Left renal cortex interstitium (tissue), 4 donors: ENCODE results near the gene CCDC28A. TPM values are rescaled to one million over a fixed set of nuclear protein-coding genes. Genes with fewer than 3 reads are reported as not detected.
"Not testable (repeated sequence)": the region's sequence is repeated elsewhere in the genome, so short reads cannot be mapped to it uniquely, and the experiment has no call there.

Experiments
- DNase-seq, 4 donors: peaks; one replicate each; pipeline ENCODE4 v3.0.0-alpha.2; 2013; ENCODE audit warnings: low read depth in 4 of 4, low spot score in 2 of 4, missing footprints in 1 of 4
- polyA plus RNA-seq, 4 donors: library from polyadenylated mRNA; unstranded; fragments of 120-200 nt; gene quantifications; one replicate each; pipeline ENCODE4 v1.2.1, GENCODE V29; 2013; ENCODE audit not compliant: insufficient read length in 4 of 4

The CCDC28A gene
- 10 to 100 TPM; 21.7 to 31.6 (median 27.0) TPM for polyA plus RNA-seq

DNA sequence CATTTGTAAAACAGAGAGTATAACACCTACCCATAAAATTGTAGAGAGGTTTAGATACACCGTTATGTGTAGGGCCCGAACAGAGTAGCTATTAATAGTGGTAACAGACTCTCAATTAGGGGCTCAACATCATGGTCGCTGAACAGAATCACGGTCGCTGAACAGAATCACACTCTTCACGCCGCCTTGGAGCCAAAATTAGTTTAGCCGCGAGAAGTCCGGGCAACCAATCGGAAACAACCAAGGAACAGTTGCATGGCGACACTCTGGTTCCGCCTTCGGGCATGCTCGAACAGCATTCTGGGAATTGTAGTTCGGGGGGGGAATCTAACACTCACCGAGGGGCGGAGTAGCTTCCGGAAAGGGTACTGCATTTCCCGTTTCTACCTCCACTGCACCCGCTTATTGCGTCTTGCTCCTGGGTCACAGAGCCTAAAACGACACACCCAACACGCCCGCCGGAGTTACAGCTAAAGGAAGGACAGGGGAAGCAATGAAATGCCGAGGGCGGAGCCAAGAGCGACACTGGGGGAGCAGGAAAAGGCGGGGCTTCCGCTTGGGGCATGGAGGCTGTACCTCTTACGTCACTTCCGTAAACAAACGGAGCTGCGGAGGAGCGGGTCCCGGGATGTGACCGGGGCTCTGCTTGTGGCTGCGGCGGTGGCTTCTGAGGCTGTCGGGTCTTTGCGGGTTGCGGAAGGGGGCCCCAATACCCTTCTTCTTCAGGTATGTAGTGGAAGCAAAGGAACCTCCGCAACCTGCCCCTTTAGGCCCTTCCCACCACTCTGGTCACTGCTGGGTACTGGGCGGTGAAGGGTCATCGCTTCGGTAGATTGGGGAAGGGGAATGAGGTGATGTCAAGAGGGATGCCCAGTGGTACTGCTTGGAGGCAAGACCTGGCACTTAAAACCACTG is at the start of gene CCDC28A:
TSS of gene CCDC28A (plus strand) at position 593 of the 915 bp plus-strand sequence. CDS start 2,352 bp downstream, outside the sequence.
- peak; percentile 95 to 99 (median 96) for DNase-seq

DNA sequence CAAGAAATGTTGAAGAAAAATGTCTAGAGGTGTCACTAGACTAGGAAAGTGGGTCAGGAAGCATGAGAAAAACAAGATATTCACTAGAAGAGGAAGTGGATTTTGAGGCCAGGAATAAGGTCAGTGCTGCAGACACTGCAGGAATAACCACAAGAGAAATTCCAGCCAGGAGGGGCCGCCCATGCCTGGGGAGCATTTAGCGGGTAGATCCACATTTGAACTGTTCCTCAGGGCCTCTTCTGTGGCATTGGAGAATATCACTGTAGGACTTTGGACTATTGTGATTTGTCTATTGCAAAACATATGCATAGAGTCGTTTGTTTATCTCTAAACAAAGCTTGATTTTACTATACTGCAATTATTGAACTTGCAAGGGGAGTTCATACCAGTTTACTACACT is 49.6 kb upstream of the CCDC28A start:
- no peak for DNase-seq

DNA sequence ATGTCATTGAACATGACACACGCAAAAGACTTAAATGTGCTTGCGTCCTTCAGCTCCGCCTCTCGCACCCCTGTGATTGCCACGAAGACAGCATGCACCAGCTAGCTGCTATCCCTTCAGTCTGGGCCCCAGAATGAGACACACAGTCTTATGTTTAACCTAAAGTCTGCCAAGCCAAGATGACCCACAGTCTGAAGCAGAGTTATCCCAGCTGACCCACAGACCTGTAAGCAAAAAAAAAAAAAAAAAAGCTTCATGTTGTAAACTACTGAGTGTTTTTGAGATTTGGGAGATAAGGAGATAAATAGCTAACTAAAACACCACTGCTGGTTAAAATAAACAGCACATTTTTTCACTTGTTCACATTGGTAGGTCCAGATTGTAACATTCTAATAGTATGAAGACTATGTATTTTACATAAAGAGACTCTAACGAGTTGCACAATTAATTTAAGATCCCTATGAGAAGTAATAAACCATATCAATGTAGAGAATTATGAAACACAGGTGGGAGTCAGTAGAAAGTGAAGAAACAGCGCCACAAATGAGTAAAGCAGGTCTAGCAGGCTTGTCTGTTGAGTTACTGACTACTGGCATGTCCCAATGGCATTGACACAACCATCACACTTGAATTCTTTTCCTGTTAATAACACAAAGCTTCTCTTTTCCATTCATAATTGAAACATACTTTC is 47.4 kb upstream of the CCDC28A start:
- no peak for DNase-seq

DNA sequence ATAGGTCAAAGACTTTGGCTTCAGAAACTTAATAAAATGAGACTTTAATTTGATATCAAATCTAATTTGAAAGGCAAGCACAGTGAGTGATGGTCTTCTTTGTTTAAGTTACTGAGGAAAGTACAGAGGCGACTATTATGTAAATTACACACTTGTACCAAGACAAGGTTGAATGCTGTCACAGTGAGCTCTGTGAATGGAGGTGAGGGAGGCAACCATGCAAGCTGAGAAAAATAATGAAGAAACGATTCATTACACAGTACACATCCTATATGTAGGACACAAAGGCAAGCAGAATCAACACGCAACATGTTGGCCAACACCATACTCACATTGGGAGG is 46.8 kb upstream of the CCDC28A start:
- no peak for DNase-seq

DNA sequence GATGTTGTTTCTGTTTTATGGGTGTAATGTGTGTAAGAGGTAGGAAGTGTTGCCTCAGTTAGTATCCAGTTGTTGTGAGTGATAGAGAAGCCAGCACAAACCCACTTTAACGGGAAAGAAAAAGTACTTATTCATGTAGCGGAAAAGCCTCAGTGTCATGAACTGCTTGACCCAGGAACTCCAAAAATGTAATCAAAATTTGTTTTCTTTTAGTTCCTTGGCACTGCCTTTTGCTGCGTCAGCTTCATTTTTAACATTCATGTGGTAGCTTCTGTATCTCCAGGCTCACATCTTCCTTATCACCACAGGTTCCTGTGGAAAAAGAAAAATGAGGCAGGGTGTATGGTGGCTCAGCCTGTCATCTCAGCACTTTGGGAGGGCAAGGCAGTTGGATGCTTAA is 46.4 kb upstream of the CCDC28A start:
- no peak for DNase-seq

DNA sequence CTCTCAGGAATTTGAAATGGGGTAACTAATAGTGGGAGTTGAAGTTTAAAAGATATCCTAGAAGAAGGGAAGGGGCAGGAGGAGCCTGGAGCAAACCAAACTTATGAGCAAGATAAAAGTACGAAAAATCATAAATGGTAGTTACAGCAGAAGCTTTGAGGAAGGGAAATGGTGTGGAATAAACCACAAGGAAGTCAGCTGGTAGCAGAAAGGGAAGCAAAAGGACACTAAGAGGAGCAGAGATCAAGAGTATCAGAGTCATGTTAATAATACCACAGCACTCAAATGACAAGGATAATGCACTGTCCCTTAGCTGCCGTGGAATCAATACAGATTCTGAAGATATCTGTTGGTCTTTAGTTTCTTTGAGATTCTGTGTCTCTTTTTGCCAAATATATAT is 44.9 kb upstream of the CCDC28A start:
- no peak for DNase-seq

DNA sequence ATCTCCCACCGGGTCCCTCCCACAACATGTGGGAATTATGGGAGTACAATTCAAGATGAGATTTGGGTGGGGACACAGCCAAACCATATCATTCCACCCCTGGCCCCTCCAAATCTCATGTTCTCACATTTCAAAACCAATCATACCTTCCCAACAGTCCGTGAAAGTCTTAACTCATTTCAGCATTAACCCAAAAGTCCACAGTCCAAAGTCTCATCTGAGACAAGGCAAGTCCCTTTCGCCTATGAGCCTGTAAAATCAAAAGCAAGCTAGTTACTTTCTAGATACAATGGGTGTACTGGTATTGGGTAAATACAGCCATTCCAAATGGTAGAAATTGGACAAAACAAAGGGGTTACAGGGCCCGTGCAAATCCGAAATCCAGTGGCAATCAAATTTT is 43.5 kb upstream of the CCDC28A start:
- DNase-seq: not testable (repeated sequence)

DNA sequence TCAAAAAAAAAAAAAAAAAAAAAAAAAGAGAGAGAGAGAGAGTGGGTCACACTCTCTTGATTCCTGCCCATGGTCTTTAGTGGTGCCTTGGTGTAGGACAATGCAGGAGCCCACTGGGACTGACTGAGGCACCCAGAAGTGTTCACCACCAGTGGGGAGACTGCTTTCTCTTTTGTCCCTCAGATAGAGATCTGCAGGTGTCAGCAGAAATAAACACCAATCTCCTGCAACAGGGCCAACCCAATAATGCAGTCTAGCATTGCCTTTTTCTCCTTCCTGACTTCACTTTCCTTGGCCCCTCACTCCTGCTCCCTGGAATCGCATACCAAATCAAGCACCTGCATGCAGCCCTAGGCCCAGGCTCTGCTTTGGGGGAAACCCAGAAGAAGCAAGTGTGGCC is 39.0 kb upstream of the CCDC28A start:
- no peak for DNase-seq

DNA sequence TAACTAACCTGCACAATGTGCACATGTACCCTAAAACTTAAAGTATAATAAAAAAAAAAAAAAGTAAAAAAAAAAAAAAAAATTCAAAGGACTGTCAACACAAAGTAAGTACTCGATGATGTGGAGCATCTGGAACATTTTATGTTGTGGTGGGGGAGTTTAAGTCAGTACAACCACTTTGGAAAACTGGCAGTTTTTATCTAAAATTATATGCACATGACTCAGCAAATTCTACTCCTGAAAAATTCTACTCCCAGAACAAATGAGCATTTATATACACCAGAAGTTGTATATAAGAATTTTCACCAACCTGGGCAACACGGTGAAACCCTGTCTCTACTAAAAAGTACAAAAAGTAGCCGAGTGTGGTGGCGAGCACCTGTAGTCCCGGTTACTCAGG is 36.9 kb upstream of the CCDC28A start:
- no peak for DNase-seq

DNA sequence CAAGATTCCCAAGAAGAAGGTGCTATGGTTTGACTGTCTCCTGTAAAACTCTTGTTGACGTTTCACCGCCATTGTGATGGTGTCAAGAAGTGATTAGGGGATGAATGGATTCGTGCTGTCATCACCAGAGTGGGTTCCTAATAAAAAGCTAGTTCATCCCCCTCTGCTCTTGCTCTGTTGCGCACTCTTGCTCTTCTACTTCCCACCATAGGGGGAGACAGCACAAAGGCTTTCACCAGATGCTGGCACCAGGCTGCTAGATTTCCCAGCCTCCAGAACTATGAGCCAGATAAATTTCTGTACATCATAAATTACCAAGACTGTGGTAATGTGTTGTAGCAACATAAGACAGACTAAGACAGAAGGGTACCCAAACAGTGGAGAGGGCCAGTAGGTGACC is 21.6 kb upstream of the CCDC28A start:
- DNase-seq: no peak

DNA sequence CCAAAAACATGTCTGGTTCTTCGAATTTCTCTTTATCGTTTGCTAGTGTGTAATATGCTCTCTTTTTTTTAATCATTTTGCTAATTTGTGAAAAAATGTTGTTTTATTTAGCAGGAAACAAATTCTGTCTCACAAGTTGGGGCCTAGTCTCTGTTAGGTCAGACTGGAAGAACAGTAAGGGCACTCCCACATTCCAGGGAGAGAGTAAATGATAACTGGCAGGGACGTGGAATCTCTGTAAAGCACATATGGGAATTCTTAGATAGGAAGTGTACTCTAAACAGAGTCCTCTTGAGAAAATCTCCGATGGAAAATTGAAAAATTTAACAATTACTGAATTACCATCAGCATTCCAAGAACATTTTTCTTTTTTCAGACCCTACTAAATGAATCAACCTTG is 16.4 kb upstream of the CCDC28A start:
- no peak for DNase-seq

DNA sequence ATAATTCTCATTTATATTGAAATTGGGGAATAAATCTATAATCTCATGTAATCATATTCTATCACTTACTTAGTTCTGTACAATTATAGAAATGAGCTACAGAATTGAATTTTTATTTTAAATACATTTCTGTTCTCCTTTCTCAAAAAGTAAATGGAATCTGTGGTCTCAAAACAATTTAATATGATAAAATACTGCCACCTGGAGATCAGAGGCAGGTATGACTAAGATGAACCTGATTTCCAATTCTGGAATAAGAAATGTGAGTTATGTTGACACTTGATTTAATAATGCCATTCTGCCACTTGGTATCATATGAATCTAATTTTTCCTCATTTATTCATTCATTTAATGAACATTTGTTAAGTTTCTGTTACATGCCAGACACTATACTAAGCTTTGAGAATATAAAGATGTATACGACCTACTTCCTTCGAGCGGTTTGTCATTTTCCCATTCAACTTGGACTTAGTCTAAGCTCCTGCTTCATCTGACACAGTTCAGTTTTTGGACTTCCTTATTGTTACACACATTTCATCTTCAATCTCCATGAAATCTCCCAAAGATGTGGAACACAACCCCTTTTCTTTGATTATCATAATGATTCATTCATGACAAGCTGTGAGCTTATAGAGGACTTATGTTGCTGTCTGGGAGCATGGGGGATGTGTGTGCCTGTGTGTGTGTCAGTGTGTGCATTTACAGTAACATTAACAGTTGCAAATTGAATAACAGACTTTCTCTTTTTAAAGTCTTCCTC is 7.5 kb upstream of the CCDC28A start:
- DNase-seq: peak in 1 of 4 donors; percentile 28

DNA sequence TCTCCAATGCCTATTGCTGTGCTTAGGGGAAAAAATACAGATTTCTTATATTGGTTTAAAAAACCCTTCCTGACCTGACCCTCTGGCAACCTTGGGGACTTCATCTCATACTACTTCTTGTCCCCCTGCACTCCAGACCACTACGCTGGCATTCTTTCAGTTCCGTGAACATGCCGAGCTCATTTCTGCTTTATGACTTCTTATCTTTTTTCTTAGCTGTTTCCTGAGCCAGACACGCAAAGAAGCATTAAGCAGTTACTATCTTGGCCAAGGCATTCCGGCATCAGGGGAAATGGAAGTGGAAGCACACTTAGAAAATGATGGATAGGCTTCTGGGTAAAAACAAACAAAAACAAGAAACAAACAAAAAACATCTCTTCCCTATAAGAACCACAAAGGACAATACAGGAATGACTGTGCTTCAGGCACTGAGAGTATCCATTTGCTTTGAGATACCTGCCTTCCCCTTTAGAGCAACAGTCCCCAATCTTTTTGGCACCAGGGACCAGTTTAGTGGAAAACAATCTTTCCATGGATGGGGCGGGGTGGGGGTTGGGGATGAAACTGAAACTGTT is 4.4 kb upstream of the CCDC28A start:
- no peak for DNase-seq

DNA sequence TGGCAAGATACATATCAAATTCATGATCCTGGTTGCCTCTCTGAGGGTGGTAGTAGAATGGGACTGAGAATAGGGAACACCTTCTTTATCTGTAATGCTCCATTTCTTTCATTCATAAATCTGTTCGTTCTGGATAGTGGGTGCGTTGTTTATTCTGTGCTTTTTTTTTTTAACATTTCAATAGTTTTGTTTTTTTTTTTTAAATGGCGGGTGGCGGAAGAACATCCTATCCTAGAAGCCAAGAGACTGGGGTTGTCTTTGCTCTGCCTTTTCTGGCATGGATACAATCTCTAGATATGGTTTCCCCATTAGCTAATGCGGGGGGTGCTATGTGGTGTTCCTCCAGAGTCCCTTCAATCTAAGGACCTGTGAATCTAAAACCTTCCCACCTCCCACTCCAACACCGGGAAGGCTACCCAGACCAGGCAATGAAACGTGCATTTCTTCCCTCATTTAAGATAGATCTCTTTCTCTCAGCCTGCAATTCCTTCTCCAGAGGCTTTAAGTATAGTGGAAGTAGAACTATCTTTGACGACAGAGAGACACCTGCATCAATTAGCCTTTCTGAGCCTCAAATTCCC is 883 bp upstream of the CCDC28A start:
- DNase-seq: no peak

DNA sequence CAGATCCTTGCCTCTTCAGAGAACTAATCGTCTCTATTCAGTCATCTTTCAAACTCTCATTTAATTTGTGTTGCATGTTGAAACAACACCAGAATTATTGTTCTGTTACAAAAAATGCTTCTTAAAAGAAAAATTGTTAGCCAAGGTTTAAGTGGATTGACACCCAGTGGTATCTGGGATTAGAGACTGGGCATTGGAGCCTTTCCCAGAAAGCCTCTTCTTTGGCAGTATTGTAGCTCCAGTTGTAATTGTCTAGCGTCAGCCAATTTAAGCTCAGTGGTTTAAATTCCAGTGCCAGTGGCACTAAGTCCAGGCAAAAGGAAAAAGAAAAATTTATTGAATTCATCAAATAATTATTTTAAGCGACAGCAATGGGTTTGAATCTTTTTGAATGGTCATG is 801 bp downstream of the CCDC28A start:
- DNase-seq: no peak

DNA sequence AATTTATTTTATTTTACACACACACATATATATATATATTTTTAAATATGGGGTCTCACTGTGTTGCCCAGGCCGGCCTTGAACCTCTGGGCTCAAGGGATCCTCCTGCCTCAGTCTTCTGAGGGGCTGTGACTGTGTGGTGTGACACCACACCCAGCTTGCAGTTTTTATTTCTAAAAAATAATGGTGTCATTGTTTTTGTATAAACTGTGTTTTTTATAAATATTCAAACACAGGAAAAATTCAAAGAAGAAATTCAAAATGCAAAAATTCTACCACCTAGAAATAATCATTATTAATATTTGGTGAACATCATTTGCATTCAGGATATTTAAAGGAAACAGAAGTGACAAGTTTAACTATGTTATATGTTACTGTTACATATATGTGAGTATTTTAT is 3.1 kb downstream of the CCDC28A start:
- DNase-seq: no peak

DNA sequence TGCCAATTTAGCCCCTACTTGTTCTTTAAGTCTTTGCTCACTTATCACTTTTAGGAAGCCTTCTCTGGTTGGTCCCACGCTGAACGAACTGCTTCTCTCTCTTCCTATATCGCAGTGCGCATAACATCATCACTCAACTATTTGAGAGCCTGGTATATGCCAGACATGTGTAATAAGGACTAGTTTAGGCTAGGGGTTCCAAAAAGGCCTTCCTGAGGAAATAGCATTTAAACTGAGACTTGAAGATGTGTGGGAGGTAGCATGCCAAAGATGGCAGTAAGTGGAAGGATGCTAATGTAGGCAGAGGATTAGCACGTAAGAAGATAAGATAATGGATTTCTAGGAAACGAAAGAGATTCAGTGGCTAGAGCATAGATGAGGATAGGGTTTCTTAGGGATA is 4.8 kb downstream of the CCDC28A start:
- DNase-seq: no peak

DNA sequence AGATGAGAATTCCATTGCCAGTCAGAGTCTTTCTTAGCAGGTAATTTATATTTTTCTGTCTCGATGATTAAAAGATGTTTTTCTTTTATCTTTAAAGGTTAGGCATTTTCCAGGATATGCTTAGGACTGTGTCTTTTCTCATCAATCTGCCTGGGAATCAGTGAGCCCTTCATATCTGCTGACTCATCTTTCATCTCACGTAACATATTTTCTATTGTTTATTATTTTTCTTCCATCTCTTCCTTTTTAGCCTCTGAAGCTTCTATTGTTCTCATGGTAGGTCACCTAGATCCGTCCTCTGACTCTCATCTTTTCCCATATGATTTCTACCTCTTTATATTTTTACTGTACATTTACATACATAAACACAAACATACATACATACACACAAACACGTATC is 8.7 kb downstream of the CCDC28A start:
- DNase-seq: no peak

DNA sequence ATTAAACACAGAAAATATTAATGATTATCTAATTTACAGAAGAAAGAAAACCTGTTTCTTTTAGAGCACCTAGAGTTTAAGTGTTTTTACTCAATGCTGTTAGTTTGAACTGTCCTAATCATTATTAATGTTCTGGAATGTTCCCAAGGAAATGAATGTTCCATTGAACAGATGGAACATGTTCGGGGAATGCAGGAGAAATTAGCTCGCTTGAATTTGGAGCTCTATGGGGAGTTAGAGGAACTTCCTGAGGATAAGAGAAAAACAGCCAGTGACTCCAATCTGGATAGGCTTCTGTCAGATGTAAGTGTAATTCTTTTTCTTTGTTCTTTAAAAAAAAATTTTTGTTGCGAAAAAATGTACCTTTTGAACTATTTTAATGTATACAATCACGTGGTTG is 11.5 kb downstream of the CCDC28A start:
- DNase-seq: no peak

DNA sequence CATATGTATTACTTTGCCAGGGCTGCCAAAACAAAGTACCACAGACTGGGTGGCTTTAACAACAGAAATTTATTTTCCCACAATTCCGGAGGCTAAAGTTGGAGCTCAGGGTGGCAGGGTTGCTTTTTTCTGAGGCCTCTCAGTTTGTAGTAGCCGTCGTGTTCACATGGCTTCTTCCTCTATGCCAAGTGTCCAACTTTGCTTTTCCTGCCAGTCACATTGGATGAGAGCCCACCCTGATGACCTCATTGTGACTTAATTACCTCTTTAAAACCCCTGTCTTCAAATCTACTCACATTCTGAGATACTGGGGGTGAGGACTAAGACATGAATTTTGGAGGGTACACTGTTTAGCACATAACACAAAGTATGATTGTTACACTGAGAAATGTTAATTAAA is 12.4 kb downstream of the CCDC28A start:
- DNase-seq: no peak

DNA sequence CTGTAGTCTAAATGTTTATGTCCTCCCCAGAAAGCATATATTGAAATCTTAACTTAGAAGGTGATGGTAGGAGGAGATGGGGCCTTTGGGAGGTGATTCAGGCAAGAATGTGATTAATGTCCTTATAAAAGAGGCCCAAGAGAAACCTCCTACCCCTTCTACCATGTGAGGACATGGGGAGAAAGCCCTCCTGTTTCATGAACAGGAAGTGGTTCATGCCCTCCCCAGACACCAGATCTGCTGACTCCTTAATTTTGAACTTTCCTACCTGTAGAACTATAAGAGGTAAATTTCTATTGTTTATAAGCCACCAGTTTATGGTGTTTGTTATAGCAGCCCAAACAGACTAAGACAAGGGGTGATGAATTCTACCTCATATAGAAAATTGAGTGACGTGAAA is 13.6 kb downstream of the CCDC28A start:
- DNase-seq: no peak
